ENCODE results near the gene SF1. TPM values are rescaled to one million over a fixed set of nuclear protein-coding genes. Genes with fewer than 3 reads are reported as not detected.

Gene SF1
- total and polyA plus RNA-seq, 2 of the 8 experiments (the other 6 are each of a cell fraction or from before 2014, with no cell fraction given), result 72.7 to 353 TPM

- ChIA-PET CTCF (ENCODE audit: partially characterized antibody) (interaction anchor here (0.5 to 2.1 kb wide), 5 partner anchors 10 to 269 kb away, joined by 3 to 8 read pairs (median 3); no protein-coding TSS in a partner anchor), POLR2A (ENCODE audit: partially characterized antibody) (interaction anchor here (1.0 kb wide), 1 partner anchor 17 kb away, joined by 4 read pairs; no protein-coding TSS in a partner anchor)
- TF ChIP-seq BCL11A (IDR thresholded peaks at IDR 0.05; ENCODE audit: low read depth in 2 of 2, low read length in 2 of 2) (no peak), SIN3A (conservative IDR thresholded peaks at IDR 0.05 in 1 of 2, IDR thresholded peaks at IDR 0.05 in 1 of 2; ENCODE audit: low read depth in 1 of 2, low read length in 2 of 2) (no peak), YY1 (IDR thresholded peaks at IDR 0.05; ENCODE audit: low read depth, low read length) (no peak), POLR2A (IDR thresholded peaks at IDR 0.05; ENCODE audit: control extremely low read depth in 1 of 2, low read depth in 2 of 2, low read length in 2 of 2) (no peak)
- H2BK5ac ChIP-seq (ENCODE audit: low read depth, low read length), result no peak overlapping the region
- H2BK15ac ChIP-seq (ENCODE audit: low read length), result no peak overlapping the region
- H2BK12ac ChIP-seq (ENCODE audit: low read depth, low read length), result no peak overlapping the region
- no peak overlapping the region for H3K56ac ChIP-seq (replicated peaks; ENCODE audit: insufficient read length, low read depth, low read length)
- H2AFZ ChIP-seq (ENCODE audit: low read length), result no peak overlapping the region
- no peak overlapping the region for H3K27ac ChIP-seq (ENCODE audit: low read depth, low read length)
- no peak overlapping the region for H2AK5ac ChIP-seq (ENCODE audit: low read depth, low read length)
- peaks cover 3% of the 10 kb centered on the region in 2 experiments for H4K20me1 ChIP-seq (replicated peaks in 1 of 2; ENCODE audit: control insufficient read depth in 1 of 2, insufficient read depth in 2 of 2, low read length in 2 of 2)
- no peak overlapping the region for H4K91ac ChIP-seq (replicated peaks; ENCODE audit: insufficient read length, low read length)
- no peak overlapping the region for H3K4me2 ChIP-seq (ENCODE audit: insufficient read depth in 1 of 2, low read depth in 2 of 2, low read length in 2 of 2)
- no peak overlapping the region for H3K23ac ChIP-seq (ENCODE audit: insufficient read length)
- H3K18ac ChIP-seq (ENCODE audit: extremely low read depth, low read length), result no peak overlapping the region
- H3K79me2 ChIP-seq (ENCODE audit: control insufficient read depth in 1 of 2, insufficient read depth in 2 of 2, low read length in 2 of 2), result no peaks in the 10 kb centered on the region
- no peak overlapping the region for H3K14ac ChIP-seq (ENCODE audit: insufficient read length)
- H3K36me3 ChIP-seq (ENCODE audit: control insufficient read depth in 2 of 4, insufficient read depth in 4 of 4, low read length in 3 of 4), result peaks cover 0 to 13% (median 6%) of the 10 kb centered on the region in 4 experiments; a peak in 3 of 8 replicates
- H2BK20ac ChIP-seq (ENCODE audit: low read length), result no peak overlapping the region
- H4K5ac ChIP-seq (ENCODE audit: insufficient read length, low read depth, low read length), result no peak overlapping the region
- H3K79me1 ChIP-seq (ENCODE audit: low read depth, low read length), result no peaks in the 10 kb centered on the region; the same call in 1 of the 2 replicates
- WGBS, 2 experiments (ENCODE audit: extremely low coverage in 1 of 2, insufficient coverage in 1 of 2, insufficient read length in 1 of 2, insufficient replicate concordance in 2 of 2, low coverage in 1 of 2, low lambda C conversion rate in 2 of 2, missing lambda C conversion rate in 1 of 2), result 89% methylated on average over 7 of the region's 7 CpGs; no CpG with 5 or more reads in 1 of the 2 experiments
- no peak overlapping the region for H3K4ac ChIP-seq (replicated peaks; ENCODE audit: insufficient read length, low read depth, low read length)
- DNase-seq (ENCODE audit: low read depth in 1 of 2, low spot score in 2 of 2), result no peak
- no peaks in the 10 kb centered on the region; the same call in 1 of the 2 replicates for H3K23me2 ChIP-seq (ENCODE audit: low read depth, low read length)
- H3K9ac ChIP-seq (replicated peaks in 1 of 4; ENCODE audit: extremely low read depth in 1 of 4, low read depth in 3 of 4, low read length in 3 of 4), result no peak overlapping the region
- H3K9me3 ChIP-seq (ENCODE audit: insufficient read depth in 2 of 2, low read depth in 1 of 2, low read length in 1 of 2), result no peaks in the 10 kb centered on the region
- no peaks in the 10 kb centered on the region for H3K4me1 ChIP-seq (replicated peaks in 1 of 4; ENCODE audit: control insufficient read depth in 3 of 4, insufficient read depth in 4 of 4, low read length in 3 of 4)
- no peak overlapping the region for H3K4me3 ChIP-seq (ENCODE audit: extremely low read depth in 1 of 4, insufficient read depth in 2 of 4, low read depth in 3 of 4, low read length in 4 of 4)
- H4K8ac ChIP-seq (ENCODE audit: extremely low read depth, insufficient read depth, low read length), result no peak overlapping the region
- H3K27me3 ChIP-seq (replicated peaks in 1 of 4; ENCODE audit: control insufficient read depth in 3 of 4, extremely low read depth in 1 of 4, insufficient read depth in 3 of 4, low read length in 3 of 4), result no peaks in the 10 kb centered on the region
- FAIRE-seq, result no peak
- no peak overlapping the region for H2BK120ac ChIP-seq (replicated peaks; ENCODE audit: low read depth, low read length)
Measured at GRCh38 chr11:64826062-64826461, 47.7 kb upstream of the SF1 start.

Data from H1 (cell line).